AG09309 (cell line): ENCODE data around the gene CD7.
A peak's percentile ranks its signal among the peaks of the same experiment; 100 is the strongest.

Experiments used
- DNase-seq: peaks from one replicate; pipeline ENCODE4 v3.0.0-alpha.2; 2010; ENCODE audit warnings: low read depth
- H3K4me3 ChIP-seq: 2 replicates; pipeline ENCODE4 v1.5.1; 2011; ENCODE audit warnings: mild to moderate bottlenecking, low read depth, low read length, moderate library complexity; ENCODE audit not compliant: control insufficient read depth
- TF ChIP-seq, protein P1 (sequence below): IDR thresholded peaks from 2 replicates; pipeline ENCODE4 v1.5.1; 2011; ENCODE audit warnings: mild to moderate bottlenecking, low read depth, low read length, inconsistent platforms; ENCODE audit not compliant: insufficient read depth, control insufficient read depth; ENCODE audit errors: missing control alignments

Gene CD7

GRCh38 chr17:82321947-82322466 lies 4.6 kb upstream of the CD7 start:
- no peak overlapping the region for H3K4me3 ChIP-seq
- TF ChIP-seq, protein P1, sequence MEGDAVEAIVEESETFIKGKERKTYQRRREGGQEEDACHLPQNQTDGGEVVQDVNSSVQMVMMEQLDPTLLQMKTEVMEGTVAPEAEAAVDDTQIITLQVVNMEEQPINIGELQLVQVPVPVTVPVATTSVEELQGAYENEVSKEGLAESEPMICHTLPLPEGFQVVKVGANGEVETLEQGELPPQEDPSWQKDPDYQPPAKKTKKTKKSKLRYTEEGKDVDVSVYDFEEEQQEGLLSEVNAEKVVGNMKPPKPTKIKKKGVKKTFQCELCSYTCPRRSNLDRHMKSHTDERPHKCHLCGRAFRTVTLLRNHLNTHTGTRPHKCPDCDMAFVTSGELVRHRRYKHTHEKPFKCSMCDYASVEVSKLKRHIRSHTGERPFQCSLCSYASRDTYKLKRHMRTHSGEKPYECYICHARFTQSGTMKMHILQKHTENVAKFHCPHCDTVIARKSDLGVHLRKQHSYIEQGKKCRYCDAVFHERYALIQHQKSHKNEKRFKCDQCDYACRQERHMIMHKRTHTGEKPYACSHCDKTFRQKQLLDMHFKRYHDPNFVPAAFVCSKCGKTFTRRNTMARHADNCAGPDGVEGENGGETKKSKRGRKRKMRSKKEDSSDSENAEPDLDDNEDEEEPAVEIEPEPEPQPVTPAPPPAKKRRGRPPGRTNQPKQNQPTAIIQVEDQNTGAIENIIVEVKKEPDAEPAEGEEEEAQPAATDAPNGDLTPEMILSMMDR = no peak
- DNase-seq = no peak

- TF ChIP-seq, protein P1 = peak; percentile 63
- H3K4me3 ChIP-seq = no peak overlapping the region
- DNase-seq = no peak
Measured at GRCh38 chr17:82320956-82321927, 3.8 kb upstream of the CD7 start.

GRCh38 chr17:82320140-82320840 lies 2.9 kb upstream of the CD7 start:
- TF ChIP-seq, protein P1 = no peak
- DNase-seq = no peak
- H3K4me3 ChIP-seq = no peak overlapping the region

DNA sequence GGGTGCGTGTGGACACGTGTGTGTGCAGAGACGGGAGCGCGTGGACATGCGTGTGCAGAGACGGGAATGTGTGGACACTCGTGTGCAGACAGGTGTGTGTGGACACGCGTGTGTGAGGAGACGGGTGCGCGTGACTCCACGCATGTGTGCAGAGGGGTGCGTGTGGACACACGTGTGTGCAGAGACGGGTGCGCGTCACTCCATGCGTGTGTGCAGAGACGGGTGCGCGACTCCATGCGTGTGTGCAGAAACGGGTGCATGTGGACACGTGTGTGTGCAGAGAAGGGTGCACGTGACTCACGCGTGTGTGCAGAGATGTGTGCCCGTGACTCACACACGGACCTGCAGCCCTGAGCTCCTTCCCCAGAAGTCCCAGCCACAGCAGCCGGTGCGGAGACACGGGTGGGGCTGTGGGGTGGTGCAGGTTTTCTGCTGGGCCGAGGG lies 2.2 kb upstream of the CD7 start:
- no peak for DNase-seq
- TF ChIP-seq, protein P1 = no peak
- no peak overlapping the region for H3K4me3 ChIP-seq

DNA sequence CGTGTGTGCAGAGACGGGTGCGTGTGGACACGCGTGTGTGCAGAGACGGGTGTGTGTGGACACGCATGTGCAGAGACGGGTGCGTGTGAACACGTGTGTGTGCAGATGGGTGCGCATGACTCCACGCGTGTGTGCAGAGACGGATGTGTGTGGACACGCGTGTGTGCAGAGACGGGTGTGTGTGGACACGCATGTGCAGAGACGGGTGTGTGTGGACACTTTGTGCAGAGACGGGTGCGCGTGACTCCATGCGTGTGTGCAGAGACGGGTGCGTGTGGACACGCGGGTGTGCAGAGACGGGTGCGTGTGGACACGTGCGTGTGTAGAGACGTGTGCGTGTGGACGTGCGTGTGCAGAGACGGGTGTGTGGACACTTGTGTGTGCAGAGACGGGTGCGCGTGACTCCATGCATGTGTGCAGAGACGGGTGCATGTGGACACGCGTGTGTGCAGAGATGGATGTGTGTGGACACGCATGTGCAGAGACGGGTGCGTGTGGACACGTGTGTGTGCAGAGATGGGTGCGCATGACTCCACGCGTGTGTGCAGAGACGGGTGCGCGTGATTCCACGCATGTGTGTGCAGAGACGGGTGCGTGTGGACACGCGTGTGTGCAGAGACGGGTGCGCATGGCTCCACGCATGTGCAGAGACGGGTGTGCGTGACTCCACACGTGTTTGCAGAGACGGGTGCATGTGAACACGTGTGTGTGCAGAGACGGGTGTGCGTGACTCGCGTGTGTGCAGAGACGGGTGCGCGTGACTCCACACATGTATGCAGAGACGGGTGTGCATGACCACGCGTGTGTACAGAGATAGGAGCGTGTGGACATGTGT lies 1.6 kb upstream of the CD7 start:
- no peak overlapping the region for H3K4me3 ChIP-seq
- TF ChIP-seq, protein P1 = no peak
- DNase-seq = no peak

DNA sequence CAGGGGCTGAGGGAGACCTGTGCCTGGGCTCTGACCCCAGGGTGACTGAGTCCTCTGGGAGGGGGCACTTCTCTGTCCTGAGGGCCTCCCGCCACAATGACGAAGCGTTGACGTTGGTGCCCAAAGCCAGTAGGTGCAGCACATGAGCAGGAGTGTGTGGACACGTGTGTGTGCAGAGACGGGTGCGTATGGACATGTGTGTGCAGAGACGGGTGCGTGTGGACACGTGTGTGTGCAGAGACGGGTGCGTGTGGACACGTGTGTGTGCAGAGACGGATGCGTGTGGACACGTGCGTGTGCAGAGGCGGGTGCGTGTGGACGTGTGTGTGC lies 726 bp upstream of the CD7 start:
- TF ChIP-seq, protein P1 = no peak
- no peak overlapping the region for H3K4me3 ChIP-seq
- no peak for DNase-seq
